DOHH2 (cell line): ENCODE results near the gene MTMR2.

Experiments used
- H3F3A ChIP-seq: fragments of 200-600 bp; sonication (generic), shearing (Covaris generic); 2 replicates; pipeline ENCODE4 v1.6.0; 2016; ENCODE audit warnings: antibody characterized with exemption, mild to moderate bottlenecking; ENCODE audit not compliant: control insufficient read depth, insufficient read depth
- H3K27ac ChIP-seq: fragments of 200-600 bp; sonication (generic); 2 replicates; pipeline ENCODE4 v1.5.1; 2014; ENCODE audit warnings: low read depth, mild to moderate bottlenecking, low read length, moderate library complexity
- H3K27me3 ChIP-seq: fragments of 200-600 bp; sonication (generic); 2 replicates; pipeline ENCODE4 v1.6.1; 2014; ENCODE audit warnings: mild to moderate bottlenecking, low read length, mixed read lengths; ENCODE audit not compliant: control insufficient read depth
- H3K36me3 ChIP-seq: fragments of 200-600 bp; sonication (generic); 2 replicates; pipeline ENCODE4 v1.6.1; 2014; ENCODE audit warnings: mild to moderate bottlenecking, low read length, moderate library complexity, mixed read lengths; ENCODE audit not compliant: control insufficient read depth
- H3K4me1 ChIP-seq: fragments of 200-600 bp; sonication (generic); 2 replicates; pipeline ENCODE4 v1.6.1; 2014; ENCODE audit warnings: mild to moderate bottlenecking, low read length, mixed read lengths; ENCODE audit not compliant: control insufficient read depth
- H3K4me2 ChIP-seq: fragments of 200-600 bp; sonication (generic); 2 replicates; pipeline ENCODE4 v1.6.0; 2014; ENCODE audit warnings: mild to moderate bottlenecking, low read length, moderate library complexity
- H3K4me3 ChIP-seq: fragments of 200-600 bp; sonication (generic); 2 replicates; pipeline ENCODE4 v1.5.1; 2014; ENCODE audit warnings: mild to moderate bottlenecking, low read length, mixed read lengths
- H3K79me2 ChIP-seq: fragments of 200-600 bp; sonication (generic); 2 replicates; pipeline ENCODE4 v1.6.1; 2014; ENCODE audit warnings: mild to moderate bottlenecking, low read length, mixed read lengths; ENCODE audit not compliant: control insufficient read depth
- H3K9me2 ChIP-seq: fragments of 200-600 bp; sonication (generic); replicated peaks from 2 replicates; pipeline ENCODE4 v1.6.1; 2014; ENCODE audit warnings: mild to moderate bottlenecking, low read length, mixed read lengths; ENCODE audit not compliant: control insufficient read depth
- H3K9me3 ChIP-seq: fragments of 200-600 bp; sonication (generic); 2 replicates; pipeline ENCODE4 v1.6.1; 2014; ENCODE audit warnings: antibody characterized with exemption, low read length, mixed read lengths; ENCODE audit not compliant: control insufficient read depth, insufficient read depth
- H4K20me1 ChIP-seq: fragments of 200-600 bp; sonication (generic); 2 replicates; pipeline ENCODE4 v1.6.0; 2014; ENCODE audit warnings: low read depth, mild to moderate bottlenecking, antibody characterized with exemption, low read length, moderate library complexity; ENCODE audit not compliant: control insufficient read depth, insufficient read depth
- CTCF ChIP-seq: fragments of 200-600 bp; sonication (generic); IDR thresholded peaks from one replicate; pipeline ENCODE4 v1.5.1; 2014; ENCODE audit warnings: antibody characterized with exemption, mild to moderate bottlenecking, low read depth, low read length; ENCODE audit not compliant: poor library complexity, severe bottlenecking
- EZH2phosphoT487 ChIP-seq: fragments of 200-600 bp; sonication (generic); IDR thresholded peaks from 2 replicates; pipeline ENCODE4 v1.6.1; 2017; ENCODE audit warnings: borderline replicate concordance, mild to moderate bottlenecking, antibody characterized with exemption, low read length, moderate library complexity, mixed read lengths

The MTMR2 gene

DNA sequence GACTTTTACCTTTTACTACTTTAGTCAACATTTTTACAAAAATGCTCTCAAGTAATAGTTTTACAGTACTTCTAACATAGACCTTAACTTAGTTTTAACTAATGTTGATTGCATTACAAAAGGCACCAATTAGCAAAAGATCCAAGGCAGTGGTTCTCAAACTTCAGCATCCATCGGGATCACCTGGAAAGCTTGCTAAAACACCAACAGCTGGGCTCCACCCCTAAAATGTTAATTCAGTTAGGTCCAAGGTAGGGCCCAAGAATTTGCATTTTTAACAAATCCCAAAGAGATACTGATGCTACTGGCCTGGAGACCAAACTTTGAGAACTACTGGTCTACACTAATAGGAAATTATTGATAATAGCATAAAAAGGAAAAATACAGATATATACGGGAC is 5.9 kb downstream of the MTMR2 start:
- Histone ChIP-seq H3K27me3 (no peaks in the 10 kb centered on the region), H3K4me1 (peaks cover 12% of the 10 kb centered on the region), H3K79me2 (peaks cover 64% of the 10 kb centered on the region), H3K4me2 (no peak overlapping the region), H3K9me2 (no peaks in the 10 kb centered on the region), H3K4me3 (no peak overlapping the region), H4K20me1 (no peaks in the 10 kb centered on the region), H3F3A (peaks cover 17% of the 10 kb centered on the region), H3K9me3 (no peaks in the 10 kb centered on the region), H3K27ac (no peak overlapping the region), H3K36me3 (no peaks in the 10 kb centered on the region)
- no peak for TF ChIP-seq EZH2phosphoT487
- TF ChIP-seq CTCF = no peak

DNA sequence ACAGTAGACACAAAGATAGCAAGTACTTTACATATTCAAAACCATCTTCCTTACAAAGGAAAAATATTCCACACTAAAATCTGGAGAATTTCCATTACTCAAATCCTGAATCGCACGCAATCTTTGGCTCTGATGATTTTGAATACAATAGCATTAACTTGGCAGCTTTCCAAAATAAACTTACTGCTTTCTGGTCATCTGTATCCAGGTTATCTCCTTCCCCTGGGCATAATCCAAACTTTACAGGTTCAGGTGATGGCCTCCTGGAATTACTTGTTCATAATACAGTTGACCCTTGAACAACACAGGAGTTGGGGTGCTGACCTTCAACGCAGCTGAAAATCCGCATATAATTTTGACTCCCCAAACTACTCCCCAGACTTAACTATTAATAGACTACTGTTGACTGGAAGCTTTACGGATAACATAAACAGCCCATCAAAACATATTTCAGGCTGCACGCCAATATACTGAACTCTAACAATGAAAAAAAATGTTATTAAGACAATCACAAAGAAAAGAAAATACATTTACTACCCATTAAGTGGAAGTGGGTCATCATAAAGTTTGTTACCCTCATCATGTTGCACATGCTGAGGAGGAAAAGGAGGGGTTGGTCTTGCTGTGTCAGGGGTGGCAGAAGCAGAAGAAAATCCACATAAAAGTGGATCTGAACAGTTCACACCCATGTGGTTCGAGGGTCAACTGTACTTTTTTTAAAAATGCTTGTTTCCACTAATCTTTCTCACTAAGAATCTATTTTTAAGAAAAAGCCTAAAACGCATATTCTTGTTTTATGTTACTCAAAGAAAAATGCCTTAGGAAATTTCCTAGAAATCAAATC is 6.5 kb downstream of the MTMR2 start:
- peaks cover 8% of the 10 kb centered on the region for H3K4me1 ChIP-seq
- peaks cover 61% of the 10 kb centered on the region for H3K79me2 ChIP-seq
- H3F3A ChIP-seq = peaks cover 10% of the 10 kb centered on the region
- no peaks in the 10 kb centered on the region for H3K27me3 ChIP-seq
- H3K9me2 ChIP-seq = no peaks in the 10 kb centered on the region
- H3K36me3 ChIP-seq = no peaks in the 10 kb centered on the region
- no peaks in the 10 kb centered on the region for H3K9me3 ChIP-seq
- H3K27ac ChIP-seq = no peak overlapping the region
- TF ChIP-seq CTCF (no peak), EZH2phosphoT487 (no peak)
- no peak overlapping the region for H3K4me3 ChIP-seq
- H4K20me1 ChIP-seq = no peaks in the 10 kb centered on the region
- H3K4me2 ChIP-seq = no peak overlapping the region

DNA sequence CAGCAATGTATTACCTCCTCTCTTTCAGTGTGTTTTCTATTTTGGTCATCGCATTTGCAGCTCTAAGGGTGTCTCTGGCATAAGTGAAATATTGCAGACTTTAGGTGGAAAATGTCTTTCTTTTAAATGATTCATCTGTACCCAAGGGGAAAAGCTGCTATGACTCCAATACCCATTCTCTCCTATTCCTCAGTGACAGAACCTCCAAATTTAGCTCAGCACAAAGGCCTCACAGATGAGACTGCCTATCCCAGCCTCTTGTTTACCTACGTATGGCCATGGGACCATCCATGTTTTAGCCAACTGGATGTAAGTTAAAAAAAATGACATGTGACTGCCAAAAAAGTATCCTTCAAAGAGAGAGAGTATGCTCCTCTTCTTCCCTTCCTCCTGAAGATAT is 7.9 kb downstream of the MTMR2 start:
- Histone ChIP-seq H3K9me3 (no peaks in the 10 kb centered on the region), H3K27ac (no peak overlapping the region), H3K36me3 (no peaks in the 10 kb centered on the region), H3K9me2 (no peaks in the 10 kb centered on the region), H3K27me3 (no peaks in the 10 kb centered on the region), H3K4me3 (no peak overlapping the region), H3F3A (no peaks in the 10 kb centered on the region), H3K4me1 (0 out of 2 replicates have a peak, but pooled peaks cover 4% of the 10 kb centered on the region), H4K20me1 (no peaks in the 10 kb centered on the region), H3K4me2 (no peak overlapping the region), H3K79me2 (peaks cover 49% of the 10 kb centered on the region)
- no peak for TF ChIP-seq EZH2phosphoT487
- TF ChIP-seq CTCF = no peak
